Measurements from ENCODE around the gene CAV2. TPM values are rescaled to one million over a fixed set of nuclear protein-coding genes. Genes with fewer than 3 reads are reported as not detected.

Gene CAV2
- total and polyA plus RNA-seq, 2 of the 13 experiments (the other 11 are each of a cell fraction or from before 2014, with no cell fraction given), result 0.09 to 0.18 TPM

DNA sequence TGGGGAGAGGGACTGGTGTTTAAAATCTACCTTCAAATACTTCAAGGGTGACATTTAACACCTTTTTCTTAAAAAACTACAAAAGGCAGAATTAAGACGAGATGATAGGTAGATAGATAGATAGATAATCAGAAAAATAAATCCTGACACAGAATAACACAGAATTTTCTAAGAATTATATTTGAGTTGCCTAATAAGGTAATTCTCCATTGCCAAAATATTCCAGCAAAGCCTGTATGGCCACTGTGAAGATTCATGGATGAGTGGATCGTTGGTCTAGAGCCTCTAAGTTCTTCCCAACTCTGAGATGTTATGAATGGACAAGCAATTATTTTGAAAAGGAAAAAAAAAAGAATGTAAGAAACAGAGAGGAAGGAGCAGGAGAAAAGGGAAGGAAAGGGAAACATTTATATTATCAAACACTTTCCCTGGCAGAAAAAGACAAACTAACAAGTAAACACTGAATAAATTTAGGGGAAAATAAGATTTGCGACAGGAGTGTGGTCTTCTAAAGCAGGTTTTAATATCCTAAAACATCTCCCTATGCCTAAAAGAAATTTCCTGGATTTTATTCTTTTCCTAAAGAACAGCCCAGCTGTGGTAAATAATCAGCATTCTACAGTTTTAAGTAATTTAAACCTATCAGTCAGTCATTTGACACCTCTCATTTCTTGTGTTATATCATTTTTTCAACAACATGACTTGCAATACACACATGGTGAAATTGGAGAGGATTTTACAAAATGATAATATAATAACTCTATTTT lies 7.5 kb upstream of the CAV2 start (continued):
- TF ChIP-seq SNAPC4 (CRISPR knock-in tag; IDR thresholded peaks at IDR 0.05) (no peak), NFKBIZ (CRISPR knock-in tag; IDR thresholded peaks at IDR 0.05) (no peak), HDAC2 (CRISPR knock-in tag; IDR thresholded peaks at IDR 0.05) (no peak), ISX (CRISPR knock-in tag; conservative IDR thresholded peaks at IDR 0.05) (no peak), RBAK (CRISPR knock-in tag; IDR thresholded peaks at IDR 0.05) (no peak)
- TF ChIP-seq, protein P1, sequence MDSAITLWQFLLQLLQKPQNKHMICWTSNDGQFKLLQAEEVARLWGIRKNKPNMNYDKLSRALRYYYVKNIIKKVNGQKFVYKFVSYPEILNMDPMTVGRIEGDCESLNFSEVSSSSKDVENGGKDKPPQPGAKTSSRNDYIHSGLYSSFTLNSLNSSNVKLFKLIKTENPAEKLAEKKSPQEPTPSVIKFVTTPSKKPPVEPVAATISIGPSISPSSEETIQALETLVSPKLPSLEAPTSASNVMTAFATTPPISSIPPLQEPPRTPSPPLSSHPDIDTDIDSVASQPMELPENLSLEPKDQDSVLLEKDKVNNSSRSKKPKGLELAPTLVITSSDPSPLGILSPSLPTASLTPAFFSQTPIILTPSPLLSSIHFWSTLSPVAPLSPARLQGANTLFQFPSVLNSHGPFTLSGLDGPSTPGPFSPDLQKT (CRISPR knock-in tag; IDR thresholded peaks at IDR 0.05; ENCODE audit: borderline replicate concordance), result no peak

All from HepG2 (cell line).